ENCODE data around the gene PLCH1. TPM values are rescaled to one million over a fixed set of nuclear protein-coding genes. Genes with fewer than 3 reads are reported as not detected.
A peak's percentile ranks its signal among the peaks of the same experiment; 100 is the strongest.

Gene PLCH1, protein sequence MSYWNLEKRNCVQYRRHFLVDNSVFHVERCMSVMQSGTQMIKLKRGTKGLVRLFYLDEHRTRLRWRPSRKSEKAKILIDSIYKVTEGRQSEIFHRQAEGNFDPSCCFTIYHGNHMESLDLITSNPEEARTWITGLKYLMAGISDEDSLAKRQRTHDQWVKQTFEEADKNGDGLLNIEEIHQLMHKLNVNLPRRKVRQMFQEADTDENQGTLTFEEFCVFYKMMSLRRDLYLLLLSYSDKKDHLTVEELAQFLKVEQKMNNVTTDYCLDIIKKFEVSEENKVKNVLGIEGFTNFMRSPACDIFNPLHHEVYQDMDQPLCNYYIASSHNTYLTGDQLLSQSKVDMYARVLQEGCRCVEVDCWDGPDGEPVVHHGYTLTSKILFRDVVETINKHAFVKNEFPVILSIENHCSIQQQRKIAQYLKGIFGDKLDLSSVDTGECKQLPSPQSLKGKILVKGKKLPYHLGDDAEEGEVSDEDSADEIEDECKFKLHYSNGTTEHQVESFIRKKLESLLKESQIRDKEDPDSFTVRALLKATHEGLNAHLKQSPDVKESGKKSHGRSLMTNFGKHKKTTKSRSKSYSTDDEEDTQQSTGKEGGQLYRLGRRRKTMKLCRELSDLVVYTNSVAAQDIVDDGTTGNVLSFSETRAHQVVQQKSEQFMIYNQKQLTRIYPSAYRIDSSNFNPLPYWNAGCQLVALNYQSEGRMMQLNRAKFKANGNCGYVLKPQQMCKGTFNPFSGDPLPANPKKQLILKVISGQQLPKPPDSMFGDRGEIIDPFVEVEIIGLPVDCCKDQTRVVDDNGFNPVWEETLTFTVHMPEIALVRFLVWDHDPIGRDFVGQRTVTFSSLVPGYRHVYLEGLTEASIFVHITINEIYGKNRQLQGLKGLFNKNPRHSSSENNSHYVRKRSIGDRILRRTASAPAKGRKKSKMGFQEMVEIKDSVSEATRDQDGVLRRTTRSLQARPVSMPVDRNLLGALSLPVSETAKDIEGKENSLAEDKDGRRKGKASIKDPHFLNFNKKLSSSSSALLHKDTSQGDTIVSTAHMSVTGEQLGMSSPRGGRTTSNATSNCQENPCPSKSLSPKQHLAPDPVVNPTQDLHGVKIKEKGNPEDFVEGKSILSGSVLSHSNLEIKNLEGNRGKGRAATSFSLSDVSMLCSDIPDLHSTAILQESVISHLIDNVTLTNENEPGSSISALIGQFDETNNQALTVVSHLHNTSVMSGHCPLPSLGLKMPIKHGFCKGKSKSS (N-terminal part only)
- 10 to 100 TPM in 4 of 6 donors, 1 to 10 TPM in 2; 7.7 to 26.3 (median 13.6) TPM for total RNA-seq

DNA sequence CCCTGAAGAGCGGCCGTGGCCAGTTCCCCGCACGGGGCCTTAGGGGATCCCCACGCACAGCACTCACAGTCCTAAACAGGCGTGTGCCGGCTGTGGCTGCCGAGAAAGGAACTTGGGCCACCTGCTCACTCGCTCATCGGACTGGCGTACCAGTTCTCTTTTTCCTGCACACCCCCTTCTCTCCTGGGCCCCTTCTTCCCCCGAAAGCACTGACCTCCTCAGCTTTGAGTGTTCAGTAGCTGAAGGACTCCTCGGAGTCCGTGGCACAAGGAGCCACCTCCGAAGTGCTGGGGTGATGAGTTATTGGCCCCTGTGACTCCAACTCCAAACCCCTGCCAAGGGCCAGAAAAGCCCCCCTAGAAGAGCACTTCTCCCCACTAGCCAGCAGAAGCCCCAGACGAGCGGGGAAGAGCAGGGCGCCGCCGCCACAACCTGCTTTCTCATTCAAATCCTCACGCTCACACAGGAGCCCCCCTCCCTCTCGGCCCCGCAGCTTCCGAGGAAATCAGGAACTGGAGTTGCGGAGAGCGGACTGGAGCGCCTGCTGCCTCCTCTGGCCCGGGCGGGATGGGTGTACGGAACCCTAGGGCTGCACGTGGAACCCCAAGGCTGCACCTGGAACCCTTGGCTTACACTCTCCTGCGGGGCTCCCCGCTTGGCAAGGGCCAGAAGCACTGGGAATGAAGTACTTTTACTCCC is at the start of gene PLCH1:
Gene PLCH1 (minus strand): TSS at position 446 of the 699 bp plus-strand sequence. CDS start 40,847 bp downstream, outside the sequence.
- ATAC-seq (ENCODE audit: low FRiP score in 2 of 2) (peak; percentile 89 to 93), DNase-seq (peak; percentile 79 to 85)

DNA sequence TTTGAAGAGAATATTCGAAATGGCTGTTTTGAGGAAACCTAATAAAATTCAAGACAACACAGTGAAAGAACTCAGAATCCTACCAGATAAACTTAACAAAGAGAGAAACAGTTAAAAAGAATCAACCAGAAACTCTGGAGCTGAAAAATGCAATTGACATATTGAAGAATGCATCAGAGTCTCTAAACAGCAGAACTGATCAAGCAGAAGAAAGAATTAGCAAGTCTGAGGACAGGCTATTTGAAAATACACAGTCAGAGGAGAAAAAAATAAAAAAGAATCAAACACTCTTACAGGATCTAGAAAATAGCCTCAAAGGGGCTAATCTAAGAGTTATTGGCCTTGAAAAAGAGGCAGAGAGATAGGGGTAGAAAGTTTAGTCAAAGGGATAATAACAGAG is 47.7 kb upstream of the PLCH1 start:
- TF ChIP-seq POLR2A (IDR thresholded peaks at IDR 0.05) (no peak), EP300 (IDR thresholded peaks at IDR 0.05) (no peak), POLR2AphosphoS5 (IDR thresholded peaks at IDR 0.05) (no peak)
- TF ChIP-seq, protein P1, sequence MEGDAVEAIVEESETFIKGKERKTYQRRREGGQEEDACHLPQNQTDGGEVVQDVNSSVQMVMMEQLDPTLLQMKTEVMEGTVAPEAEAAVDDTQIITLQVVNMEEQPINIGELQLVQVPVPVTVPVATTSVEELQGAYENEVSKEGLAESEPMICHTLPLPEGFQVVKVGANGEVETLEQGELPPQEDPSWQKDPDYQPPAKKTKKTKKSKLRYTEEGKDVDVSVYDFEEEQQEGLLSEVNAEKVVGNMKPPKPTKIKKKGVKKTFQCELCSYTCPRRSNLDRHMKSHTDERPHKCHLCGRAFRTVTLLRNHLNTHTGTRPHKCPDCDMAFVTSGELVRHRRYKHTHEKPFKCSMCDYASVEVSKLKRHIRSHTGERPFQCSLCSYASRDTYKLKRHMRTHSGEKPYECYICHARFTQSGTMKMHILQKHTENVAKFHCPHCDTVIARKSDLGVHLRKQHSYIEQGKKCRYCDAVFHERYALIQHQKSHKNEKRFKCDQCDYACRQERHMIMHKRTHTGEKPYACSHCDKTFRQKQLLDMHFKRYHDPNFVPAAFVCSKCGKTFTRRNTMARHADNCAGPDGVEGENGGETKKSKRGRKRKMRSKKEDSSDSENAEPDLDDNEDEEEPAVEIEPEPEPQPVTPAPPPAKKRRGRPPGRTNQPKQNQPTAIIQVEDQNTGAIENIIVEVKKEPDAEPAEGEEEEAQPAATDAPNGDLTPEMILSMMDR (IDR thresholded peaks at IDR 0.05), result no peak

More for the DNA sequence above, at the start of gene PLCH1:
- 0 to 3% methylated on average over 23 to 30 of the region's 33 CpGs for WGBS, 2 donors
- H3K27me3 ChIP-seq, result peaks cover 0 to 9% (median 4%) of the 10 kb centered on the region in 4 donors
- no peaks in the 10 kb centered on the region for H3K9me3 ChIP-seq
- TF ChIP-seq, protein P1 (IDR thresholded peaks at IDR 0.05), result no peak
- peak in 2 of 4 donors; percentile 8 to 34 for TF ChIP-seq POLR2A (IDR thresholded peaks at IDR 0.05)
- no peak for TF ChIP-seq POLR2AphosphoS5 (IDR thresholded peaks at IDR 0.05)
- H3K4me1 ChIP-seq, result peaks cover 16 to 23% (median 21%) of the 10 kb centered on the region in 4 donors
- H3K27ac ChIP-seq, result peak within 1 kb of the TSS; percentile 54 to 80 (median 68)
- H3K36me3 ChIP-seq, result no peaks in the 10 kb centered on the region
- peak within 1 kb of the TSS; percentile 45 to 67 (median 57) for H3K4me3 ChIP-seq

DNA sequence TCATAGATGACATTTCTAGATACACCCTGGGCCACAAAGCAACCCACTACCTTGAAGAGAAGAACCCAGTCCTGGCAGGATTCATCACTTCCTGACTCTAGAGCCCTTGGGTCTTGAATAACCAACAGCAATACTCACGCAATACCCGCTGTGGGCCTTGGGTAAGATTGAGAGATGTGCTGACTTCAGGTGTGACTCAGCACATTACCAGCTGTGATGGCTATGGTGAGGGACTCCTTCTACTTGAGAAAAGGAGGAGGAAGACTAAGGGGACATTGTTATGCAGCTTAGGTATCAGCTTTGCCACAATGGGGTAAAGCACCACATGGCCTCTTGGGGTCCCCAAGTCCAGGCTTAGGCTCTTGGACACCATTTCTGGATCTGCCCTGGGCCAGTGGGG is 46.3 kb upstream of the PLCH1 start:
- peak in 1 of 2 donors; percentile 30 for DNase-seq
- Histone ChIP-seq H3K36me3 (peaks cover 0 to 9% (median 2%) of the 10 kb centered on the region in 4 donors), H3K9me3 (no peaks in the 10 kb centered on the region), H3K27me3 (no peaks in the 10 kb centered on the region), H3K4me1 (no peaks in the 10 kb centered on the region), H3K4me3 (no peak overlapping the region), H3K27ac (no peak overlapping the region)
- no peak for ATAC-seq (ENCODE audit: low FRiP score in 2 of 2)
- TF ChIP-seq POLR2AphosphoS5 (IDR thresholded peaks at IDR 0.05), result no peak
- no peak for TF ChIP-seq POLR2A (IDR thresholded peaks at IDR 0.05)
- no peak for TF ChIP-seq EP300 (IDR thresholded peaks at IDR 0.05)
- TF ChIP-seq, protein P1 (IDR thresholded peaks at IDR 0.05), result no peak
- 88 to 92% methylated on average over 2 of the region's 2 CpGs for WGBS, 2 donors

More for the DNA sequence above, 47.7 kb upstream of the PLCH1 start:
- Histone ChIP-seq H3K4me1 (no peaks in the 10 kb centered on the region), H3K27me3 (no peaks in the 10 kb centered on the region), H3K9me3 (no peaks in the 10 kb centered on the region), H3K36me3 (peaks cover 0 to 9% (median 2%) of the 10 kb centered on the region in 4 donors), H3K4me3 (no peak overlapping the region), H3K27ac (no peak overlapping the region)
- no peak for DNase-seq
- WGBS, 2 donors, result 78 to 79% methylated on average over 1 of the region's 1 CpG
- no peak for ATAC-seq (ENCODE audit: low FRiP score in 2 of 2)

DNA sequence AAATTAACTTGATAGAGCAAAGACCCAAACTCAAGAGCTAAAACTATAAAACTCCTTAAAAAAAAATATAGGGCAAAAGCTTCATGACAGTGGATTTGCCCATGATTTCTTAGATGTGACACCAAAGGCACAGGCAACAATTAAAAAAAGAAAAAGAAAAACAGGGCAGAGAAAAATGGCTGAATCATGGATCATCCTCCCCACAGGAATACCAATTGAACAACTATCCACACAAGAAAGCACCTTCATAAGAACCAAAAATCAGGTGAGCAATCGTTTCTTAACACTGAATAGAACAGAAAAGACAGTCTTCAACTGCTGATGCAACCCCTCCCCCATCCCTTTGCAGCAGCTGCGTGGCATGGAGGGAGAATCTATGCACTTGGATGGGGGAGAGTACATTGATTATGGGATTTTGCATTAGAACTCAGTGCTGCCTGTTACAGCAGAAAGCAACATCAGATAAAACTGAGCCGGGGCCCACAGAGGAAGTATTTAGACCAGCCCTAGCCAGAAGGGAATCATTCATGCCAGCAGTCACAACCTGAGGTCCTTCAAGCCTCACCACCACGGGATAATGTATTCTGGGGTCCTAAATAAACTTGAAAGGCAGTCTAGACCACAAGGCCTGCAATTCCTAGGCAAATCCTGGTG is 45.5 kb upstream of the PLCH1 start:
- H3K4me3 ChIP-seq, result no peak overlapping the region
- ATAC-seq (ENCODE audit: low FRiP score in 2 of 2) (no peak), DNase-seq (no peak)
- WGBS, 2 donors, result 77 to 78% methylated on average over 4 of the region's 4 CpGs
- TF ChIP-seq POLR2A (IDR thresholded peaks at IDR 0.05) (no peak), POLR2AphosphoS5 (IDR thresholded peaks at IDR 0.05) (no peak), EP300 (IDR thresholded peaks at IDR 0.05) (no peak)
- TF ChIP-seq, protein P1 (IDR thresholded peaks at IDR 0.05), result no peak
- peaks cover 0 to 9% (median 2%) of the 10 kb centered on the region in 4 donors for H3K36me3 ChIP-seq
- no peaks in the 10 kb centered on the region for H3K9me3 ChIP-seq
- no peaks in the 10 kb centered on the region for H3K27me3 ChIP-seq
- no peak overlapping the region for H3K27ac ChIP-seq
- H3K4me1 ChIP-seq, result no peaks in the 10 kb centered on the region
